Measurements from ENCODE around the gene PGPEP1.

The PGPEP1 gene

GRCh38 chr19:18301718-18302111, 38.7 kb upstream of the PGPEP1 start:
- FAIRE-seq (no peak), DNase-seq (ENCODE audit: insufficient read length, low spot score) (no peak)
- no peak for TF ChIP-seq POLR2A (IDR thresholded peaks at IDR 0.05; ENCODE audit: low read depth, low read length)

GRCh38 chr19:18304208-18304457, 36.3 kb upstream of the PGPEP1 start:
- FAIRE-seq = no peak

GRCh38 chr19:18304458-18305310, 35.7 kb upstream of the PGPEP1 start:
- DNase-seq (ENCODE audit: insufficient read length, low spot score) (peak; percentile 88), FAIRE-seq (no peak)
- peak; percentile 64 for TF ChIP-seq POLR2A (IDR thresholded peaks at IDR 0.05; ENCODE audit: low read depth, low read length)

More at GRCh38 chr19:18304208-18304457, 36.3 kb upstream of the PGPEP1 start:
- DNase-seq (ENCODE audit: insufficient read length, low spot score) = no peak
- TF ChIP-seq POLR2A (IDR thresholded peaks at IDR 0.05; ENCODE audit: low read depth, low read length) = no peak

GRCh38 chr19:18306209-18306887, 34.0 kb upstream of the PGPEP1 start:
- no peak for TF ChIP-seq POLR2A (IDR thresholded peaks at IDR 0.05; ENCODE audit: low read depth, low read length)
- DNase-seq (ENCODE audit: insufficient read length, low spot score) (no peak), FAIRE-seq (no peak)

- no peak for FAIRE-seq
- TF ChIP-seq POLR2A (IDR thresholded peaks at IDR 0.05; ENCODE audit: low read depth, low read length) = no peak
- DNase-seq (ENCODE audit: insufficient read length, low spot score) = no peak
Observed at GRCh38 chr19:18306888-18307260, 33.5 kb upstream of the PGPEP1 start.

GRCh38 chr19:18307271-18307681, 33.1 kb upstream of the PGPEP1 start:
- no peak for DNase-seq (ENCODE audit: insufficient read length, low spot score)
- FAIRE-seq = no peak
- TF ChIP-seq POLR2A (IDR thresholded peaks at IDR 0.05; ENCODE audit: low read depth, low read length) = no peak

- FAIRE-seq = no peak
- TF ChIP-seq POLR2A (IDR thresholded peaks at IDR 0.05; ENCODE audit: low read depth, low read length) = no peak
- no peak for DNase-seq (ENCODE audit: insufficient read length, low spot score)
Observed at GRCh38 chr19:18308051-18308947, 32.1 kb upstream of the PGPEP1 start.

GRCh38 chr19:18308948-18309325, 31.5 kb upstream of the PGPEP1 start:
- FAIRE-seq (no peak), DNase-seq (ENCODE audit: insufficient read length, low spot score) (no peak)
- no peak for TF ChIP-seq POLR2A (IDR thresholded peaks at IDR 0.05; ENCODE audit: low read depth, low read length)

- no peak for FAIRE-seq
- no peak for TF ChIP-seq POLR2A (IDR thresholded peaks at IDR 0.05; ENCODE audit: low read depth, low read length)
Observed at GRCh38 chr19:18309525-18310064, 30.8 kb upstream of the PGPEP1 start.

GRCh38 chr19:18310118-18310909, 30.1 kb upstream of the PGPEP1 start:
- no peak for DNase-seq (ENCODE audit: insufficient read length, low spot score)
- no peak for TF ChIP-seq POLR2A (IDR thresholded peaks at IDR 0.05; ENCODE audit: low read depth, low read length)
- no peak for FAIRE-seq

More at GRCh38 chr19:18309525-18310064, 30.8 kb upstream of the PGPEP1 start:
- no peak for DNase-seq (ENCODE audit: insufficient read length, low spot score)

- FAIRE-seq = no peak
- DNase-seq (ENCODE audit: insufficient read length, low spot score) = no peak
- TF ChIP-seq POLR2A (IDR thresholded peaks at IDR 0.05; ENCODE audit: low read depth, low read length) = no peak
Observed at GRCh38 chr19:18310966-18311365, 29.4 kb upstream of the PGPEP1 start.

- no peak for FAIRE-seq
- DNase-seq (ENCODE audit: insufficient read length, low spot score) = no peak
- no peak for TF ChIP-seq POLR2A (IDR thresholded peaks at IDR 0.05; ENCODE audit: low read depth, low read length)
Observed at GRCh38 chr19:18311502-18312091, 28.8 kb upstream of the PGPEP1 start.

GRCh38 chr19:18312092-18312534, 28.3 kb upstream of the PGPEP1 start:
- no peak for FAIRE-seq

More at GRCh38 chr19:18312092-18312534, 28.3 kb upstream of the PGPEP1 start:
- no peak for TF ChIP-seq POLR2A (IDR thresholded peaks at IDR 0.05; ENCODE audit: low read depth, low read length)
- no peak for DNase-seq (ENCODE audit: insufficient read length, low spot score)
